SHP77 (cell line): ENCODE measurements around the gene TRIM72.
"Not testable (repeated sequence)": the region's sequence is repeated elsewhere in the genome, so short reads cannot be mapped to it uniquely, and the experiment has no call there.

Experiments
- DNase-seq, 2 experiments: peaks; one replicate each; lab custom pipeline; 2025; lab: John Stamatoyannopoulos, UW

The TRIM72 gene

DNA sequence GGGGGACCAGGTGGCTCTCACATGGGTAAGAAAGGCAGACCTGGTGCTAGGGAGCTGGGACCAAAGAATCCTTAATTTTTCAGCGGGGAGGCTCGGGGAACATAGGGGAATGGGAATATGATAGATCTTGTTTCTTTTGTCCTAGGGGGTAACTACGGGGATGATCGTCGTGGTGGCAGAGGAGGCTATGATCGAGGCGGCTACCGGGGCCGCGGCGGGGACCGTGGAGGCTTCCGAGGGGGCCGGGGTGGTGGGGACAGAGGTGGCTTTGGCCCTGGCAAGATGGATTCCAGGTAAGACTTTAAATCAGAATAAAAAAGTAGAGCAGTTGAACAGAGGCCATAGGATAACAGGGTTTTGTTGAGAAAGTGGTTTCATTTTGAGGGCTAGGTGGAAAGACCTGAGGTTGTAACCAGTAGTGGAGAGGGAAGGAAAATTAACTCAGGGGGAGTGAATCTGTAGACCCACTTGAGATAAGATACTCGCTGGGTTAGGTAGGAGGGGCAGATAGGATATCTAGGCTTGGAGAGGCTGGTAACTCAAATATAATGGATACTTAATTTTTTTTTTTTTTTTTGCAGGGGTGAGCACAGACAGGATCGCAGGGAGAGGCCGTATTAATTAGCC lies 23.0 kb upstream of the TRIM72 start:
- DNase-seq: no peak

DNA sequence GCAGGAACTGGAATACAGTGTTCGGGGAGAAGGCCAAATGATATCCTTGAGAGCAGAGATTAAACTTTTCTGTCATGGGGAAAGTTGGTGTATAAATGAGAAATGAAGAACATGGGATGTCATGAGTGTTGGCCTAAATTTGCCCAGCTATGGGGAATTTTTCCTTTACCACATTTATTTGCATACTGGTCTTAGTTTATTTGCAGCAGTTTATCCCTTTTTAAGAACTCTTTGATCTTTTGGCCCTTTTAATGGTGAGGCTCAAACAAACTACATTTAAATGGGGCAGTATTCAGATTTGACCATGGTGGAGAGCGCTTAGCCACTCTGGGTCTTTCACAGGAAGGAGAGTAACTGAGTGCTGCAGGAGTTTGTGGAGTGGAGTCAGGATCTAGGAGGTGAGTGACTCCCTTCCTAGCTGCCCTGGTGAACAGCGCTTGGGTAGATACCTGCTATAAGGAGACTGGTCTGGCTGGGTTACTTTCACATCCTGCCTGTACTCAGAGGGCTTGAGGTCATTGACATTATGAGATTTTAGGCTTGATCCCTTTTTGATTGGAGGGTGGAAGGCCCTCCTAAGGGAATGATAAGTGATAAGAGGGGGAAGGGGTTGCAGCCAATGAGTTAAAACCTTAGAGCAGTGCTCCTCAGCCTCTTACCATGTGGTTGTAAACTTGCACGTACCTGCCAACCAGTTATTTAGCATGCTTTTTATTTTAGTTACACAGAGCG lies 22.1 kb upstream of the TRIM72 start:
- no peak for DNase-seq

DNA sequence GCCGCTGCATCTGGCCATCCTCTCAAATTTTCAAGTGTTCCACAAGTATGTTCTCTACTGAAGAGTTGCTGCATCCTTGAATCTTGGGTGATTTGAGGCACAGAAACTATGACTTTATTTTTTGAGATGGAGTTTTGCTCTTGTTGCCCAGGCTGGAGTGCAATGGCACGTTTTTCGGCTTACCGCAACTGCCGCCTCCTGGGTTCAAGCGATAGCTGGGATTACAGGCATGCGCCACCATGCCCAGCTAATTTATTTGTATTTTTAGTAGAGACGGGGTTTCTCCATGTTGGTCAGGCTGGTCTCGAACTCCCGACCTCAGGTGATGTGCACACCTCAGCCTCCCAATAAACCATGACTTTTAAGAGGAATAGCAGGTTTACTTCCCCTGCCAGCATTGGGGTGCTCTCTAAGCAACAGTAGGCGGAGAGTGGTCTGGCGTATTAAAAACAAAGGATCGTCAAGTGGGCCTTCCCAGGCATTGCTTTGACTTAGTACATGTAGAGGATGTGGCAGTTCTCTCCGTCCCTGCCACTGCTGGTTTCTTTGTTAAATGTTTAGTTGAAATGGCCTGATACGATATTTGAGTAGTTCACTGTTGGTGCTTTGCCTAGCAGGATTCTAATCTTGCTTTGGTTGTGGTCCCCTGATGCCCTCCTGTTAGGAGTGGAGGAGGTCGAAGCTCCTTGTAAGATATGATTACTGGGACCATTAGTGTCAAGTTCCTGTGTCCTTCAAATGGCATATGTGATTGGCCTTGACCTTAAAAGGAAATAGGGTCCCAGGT lies 20.9 kb upstream of the TRIM72 start:
- no peak for DNase-seq

DNA sequence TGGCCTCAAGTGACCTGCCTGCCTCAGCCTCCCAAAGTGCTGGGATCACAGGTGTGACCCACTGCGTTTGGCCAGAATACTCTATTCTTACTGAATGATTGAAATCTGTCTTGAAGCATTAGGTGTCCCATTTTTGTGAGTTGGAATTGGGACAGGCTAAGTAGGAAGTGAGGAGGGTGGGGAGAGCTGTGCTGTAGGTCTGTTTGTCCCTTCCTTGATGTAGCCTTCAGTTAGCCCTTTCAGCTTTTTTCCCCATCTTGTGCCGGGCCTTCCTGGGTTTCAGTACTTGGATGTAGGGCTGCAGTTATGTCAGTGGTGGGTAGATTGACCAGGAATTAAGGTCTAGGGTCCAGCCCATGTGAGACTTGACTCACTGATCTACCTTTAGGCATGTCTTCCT lies 20.0 kb upstream of the TRIM72 start:
- DNase-seq: no peak

DNA sequence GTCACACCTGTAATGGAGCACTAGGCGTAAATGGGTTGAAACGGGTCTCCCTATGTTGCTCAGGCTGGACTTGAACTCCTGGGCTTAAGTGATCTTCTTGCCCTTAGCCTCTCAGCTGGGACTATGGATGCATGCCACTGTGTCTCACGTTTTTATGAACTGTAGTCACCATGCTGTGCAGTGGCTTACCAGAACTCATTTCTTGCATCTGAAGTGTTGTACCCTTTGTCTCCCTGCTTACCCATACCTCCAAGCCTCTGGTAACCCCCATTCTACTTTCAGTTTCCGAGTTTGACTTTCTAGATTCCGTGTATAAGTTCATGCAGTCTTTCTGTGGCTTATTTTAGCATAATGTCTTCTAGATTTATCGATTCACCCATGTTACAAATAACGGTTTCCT lies 19.0 kb upstream of the TRIM72 start:
- no peak for DNase-seq

DNA sequence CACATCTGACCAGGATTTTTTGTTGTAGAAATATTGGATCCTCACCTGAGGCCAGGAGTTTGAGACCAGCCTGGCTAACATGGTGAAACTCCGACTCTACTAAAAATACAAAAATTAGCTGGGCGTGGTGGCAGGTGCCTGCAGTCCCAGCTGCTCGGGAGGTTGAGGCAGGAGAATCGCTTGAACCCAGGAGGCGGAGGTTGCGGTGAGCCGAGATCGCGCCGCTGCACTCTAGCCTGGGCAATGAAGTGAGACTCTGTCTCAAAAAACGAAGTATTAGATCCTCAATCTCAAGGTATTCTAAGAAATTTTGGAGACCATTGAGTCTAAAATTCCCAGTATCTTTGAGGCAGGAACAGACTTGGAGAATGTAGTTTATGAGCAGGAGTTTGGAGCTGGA lies 18.1 kb upstream of the TRIM72 start:
- not testable (repeated sequence) for DNase-seq

DNA sequence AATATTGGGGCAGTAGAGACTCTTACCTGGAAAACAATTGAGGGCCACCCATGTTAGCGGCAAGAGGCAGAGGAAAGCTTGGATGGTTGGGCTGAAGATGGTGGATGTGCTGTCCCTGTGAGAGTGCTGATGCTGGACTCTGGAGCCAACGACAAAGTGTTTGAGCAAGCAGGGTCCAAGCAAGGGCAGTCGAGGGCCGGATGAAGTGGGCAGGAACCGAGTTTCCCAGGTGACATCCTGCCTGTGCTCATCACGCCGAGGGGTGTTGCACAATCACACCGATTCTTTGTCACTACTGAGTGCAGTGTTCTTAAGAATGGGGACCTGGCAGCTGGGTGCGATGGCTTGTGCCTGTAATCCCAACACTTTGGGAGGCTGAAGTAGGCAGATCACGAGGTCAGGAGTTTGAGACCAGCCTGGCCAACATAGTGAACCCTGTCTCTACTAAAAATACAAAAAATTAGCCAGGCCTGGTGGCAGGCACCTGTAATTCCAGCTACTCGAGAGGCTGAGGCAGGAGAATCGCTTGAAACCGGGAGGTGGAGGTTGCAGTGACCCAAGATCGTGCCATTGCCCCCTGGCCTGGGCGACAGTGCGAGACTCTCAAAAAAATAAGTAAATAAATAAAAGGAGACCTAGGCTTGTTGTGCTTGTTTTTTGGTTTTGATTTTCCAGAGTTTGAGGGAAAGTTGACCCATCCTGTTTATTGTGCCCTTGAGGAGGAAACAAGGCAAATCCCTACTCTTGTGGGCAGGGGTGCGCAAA lies 17.4 kb upstream of the TRIM72 start:
- no peak for DNase-seq

DNA sequence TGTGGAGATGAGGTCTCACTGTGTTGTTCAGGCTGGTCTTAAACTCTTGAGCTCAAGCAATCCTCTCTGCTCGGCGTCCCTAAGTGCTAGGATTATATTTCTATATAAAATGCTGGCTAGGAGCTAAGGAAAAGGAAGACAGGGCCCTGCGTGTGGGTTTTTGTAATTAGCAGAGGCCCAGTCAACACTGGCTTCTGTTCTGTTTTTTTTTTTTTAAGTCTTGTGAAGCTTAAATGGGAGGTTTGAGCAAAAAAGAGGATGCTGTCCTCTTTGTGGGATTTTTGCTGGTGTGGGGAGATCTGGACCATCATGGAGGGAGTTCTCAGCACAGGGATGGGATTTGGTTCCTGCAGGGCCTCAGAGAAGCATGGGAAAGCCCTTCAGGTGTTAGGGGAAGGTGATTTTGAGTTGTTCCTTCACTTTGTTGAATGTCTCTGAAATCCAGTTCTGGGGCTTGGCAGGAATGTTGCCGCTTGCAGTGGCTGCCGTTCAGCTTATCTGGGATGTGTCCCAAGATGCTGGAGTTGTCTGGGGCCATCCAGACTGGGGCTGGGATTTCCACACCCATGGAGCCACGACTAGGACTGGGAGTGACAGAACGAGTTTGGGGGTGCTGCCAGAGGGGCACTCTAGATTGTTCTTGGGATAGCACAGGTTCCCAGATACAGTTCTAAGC lies 15.6 kb upstream of the TRIM72 start:
- DNase-seq: no peak

DNA sequence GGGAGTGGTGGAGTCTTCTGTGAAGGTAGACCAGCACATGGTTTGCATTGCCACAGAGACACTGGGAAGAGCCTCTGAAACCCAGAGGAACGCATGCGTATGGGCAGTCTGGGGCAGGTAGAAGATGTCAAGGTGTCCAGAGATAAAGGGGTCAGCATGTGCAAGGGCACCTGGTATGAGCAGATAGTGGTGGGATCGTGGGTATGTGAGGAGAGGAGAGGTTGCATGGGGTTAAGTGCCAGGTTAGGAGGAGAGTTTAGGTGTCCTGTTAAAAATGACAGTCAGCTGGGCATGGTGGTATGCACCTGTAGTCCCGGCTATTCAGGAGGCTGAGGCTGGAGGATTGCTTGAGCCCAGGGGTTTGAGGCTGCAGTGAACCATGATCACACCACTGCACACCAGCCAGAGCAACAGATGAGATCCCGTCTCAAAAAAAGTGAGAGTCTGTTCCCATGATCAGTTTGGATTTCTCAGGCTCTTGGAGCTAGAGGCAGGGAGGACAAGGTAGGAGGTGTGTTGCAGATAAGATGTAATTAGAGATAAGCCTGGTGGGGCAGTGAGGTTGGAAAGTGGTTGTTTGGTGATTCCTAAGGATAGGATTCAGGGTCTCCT lies 14.4 kb upstream of the TRIM72 start:
- no peak for DNase-seq

DNA sequence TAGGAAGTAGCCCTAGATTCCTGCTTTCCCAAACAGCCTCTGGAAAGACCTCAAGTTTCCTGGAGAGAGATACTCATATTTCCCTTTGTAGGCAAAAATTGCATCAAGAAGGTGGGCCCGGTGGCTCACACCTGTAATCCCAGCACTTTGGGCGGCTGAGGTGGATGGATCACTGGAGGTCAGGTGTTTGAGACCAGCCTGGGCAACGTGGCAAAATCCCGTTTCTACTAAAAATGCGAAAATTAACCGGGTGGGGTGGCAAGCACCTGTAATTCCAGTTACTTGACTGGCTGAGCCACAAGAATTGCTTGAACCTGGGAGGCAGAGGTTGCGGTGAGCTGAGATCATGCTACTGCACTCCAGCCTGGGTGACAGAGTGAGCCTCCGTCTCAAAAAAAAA lies 13.8 kb upstream of the TRIM72 start:
- not testable (repeated sequence) for DNase-seq

DNA sequence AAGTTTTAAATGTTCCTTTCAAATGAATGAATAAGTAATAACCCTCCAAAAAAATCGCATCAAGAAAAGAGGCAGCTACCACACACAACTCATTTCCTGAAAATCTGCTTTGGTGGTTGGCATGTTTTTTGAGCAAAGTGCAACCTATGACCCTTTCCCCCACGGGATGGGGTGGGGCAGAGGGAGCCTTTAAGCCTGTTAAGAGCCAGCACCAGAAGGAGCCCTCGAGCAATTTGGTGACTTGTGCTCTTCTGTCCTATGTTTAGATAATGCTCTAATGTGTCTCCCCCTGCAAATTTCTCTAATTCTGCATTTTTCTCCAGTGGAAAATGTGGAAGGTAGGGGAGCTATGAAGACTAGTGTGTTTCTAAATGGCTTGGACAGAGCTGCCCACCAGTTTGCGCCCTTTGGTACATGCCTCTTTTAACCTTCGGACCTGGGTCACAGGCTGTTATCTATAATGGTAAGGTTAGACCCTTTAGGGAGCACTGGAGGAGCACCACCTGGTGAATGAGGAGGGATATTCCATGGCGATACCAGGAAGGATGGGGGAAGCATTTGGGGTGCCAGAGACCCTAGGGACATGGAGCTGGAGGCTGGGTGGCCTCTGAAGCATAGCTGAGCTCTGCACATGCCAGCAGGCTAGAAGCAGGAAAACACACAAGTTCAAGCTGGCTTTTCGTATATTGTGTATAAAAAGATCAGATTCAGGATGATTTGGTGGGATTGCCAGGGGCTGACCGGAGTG lies 12.9 kb upstream of the TRIM72 start:
- DNase-seq: no peak

DNA sequence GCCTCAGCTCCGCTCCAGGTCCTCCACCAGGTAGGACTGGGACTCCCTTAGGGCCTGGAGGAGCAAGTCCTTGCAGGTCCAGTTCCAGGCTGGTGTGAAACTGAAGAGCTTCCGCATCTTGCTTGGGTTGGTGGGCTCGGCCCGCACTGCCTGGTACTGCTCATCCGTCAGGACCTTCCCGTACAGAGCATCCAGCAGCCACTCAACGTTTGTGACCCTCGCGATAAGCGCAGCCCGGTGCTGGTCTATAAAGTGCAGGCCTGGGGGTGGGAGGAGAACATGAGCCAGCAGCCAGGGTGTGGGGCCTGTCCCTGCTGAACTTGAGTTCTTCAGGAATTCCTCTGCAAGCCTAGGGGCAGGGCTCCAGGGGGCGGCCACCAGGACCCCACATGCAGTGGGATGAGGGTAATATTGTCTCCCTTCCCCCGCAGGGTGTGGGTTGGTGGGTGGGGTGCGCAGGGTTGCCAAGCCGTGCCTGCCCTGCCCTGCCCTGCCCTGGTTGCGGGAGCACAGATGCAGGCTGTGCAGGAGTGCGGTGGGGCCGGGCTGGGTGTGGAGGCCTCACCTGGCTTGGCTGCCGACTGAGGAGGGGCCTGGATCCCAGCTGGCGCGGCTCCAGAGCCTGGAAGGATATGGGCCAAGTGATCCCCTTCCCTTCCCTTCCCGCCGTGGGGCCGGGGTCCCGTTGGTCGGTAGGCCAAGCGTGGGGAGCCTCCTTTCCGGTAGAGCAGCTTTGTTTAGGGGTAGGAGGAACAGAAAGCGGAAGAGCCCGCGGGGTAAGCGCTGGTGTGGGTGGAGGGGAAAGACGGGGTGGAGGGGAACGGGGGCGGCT lies 12.1 kb upstream of the TRIM72 start:
- DNase-seq: no peak

DNA sequence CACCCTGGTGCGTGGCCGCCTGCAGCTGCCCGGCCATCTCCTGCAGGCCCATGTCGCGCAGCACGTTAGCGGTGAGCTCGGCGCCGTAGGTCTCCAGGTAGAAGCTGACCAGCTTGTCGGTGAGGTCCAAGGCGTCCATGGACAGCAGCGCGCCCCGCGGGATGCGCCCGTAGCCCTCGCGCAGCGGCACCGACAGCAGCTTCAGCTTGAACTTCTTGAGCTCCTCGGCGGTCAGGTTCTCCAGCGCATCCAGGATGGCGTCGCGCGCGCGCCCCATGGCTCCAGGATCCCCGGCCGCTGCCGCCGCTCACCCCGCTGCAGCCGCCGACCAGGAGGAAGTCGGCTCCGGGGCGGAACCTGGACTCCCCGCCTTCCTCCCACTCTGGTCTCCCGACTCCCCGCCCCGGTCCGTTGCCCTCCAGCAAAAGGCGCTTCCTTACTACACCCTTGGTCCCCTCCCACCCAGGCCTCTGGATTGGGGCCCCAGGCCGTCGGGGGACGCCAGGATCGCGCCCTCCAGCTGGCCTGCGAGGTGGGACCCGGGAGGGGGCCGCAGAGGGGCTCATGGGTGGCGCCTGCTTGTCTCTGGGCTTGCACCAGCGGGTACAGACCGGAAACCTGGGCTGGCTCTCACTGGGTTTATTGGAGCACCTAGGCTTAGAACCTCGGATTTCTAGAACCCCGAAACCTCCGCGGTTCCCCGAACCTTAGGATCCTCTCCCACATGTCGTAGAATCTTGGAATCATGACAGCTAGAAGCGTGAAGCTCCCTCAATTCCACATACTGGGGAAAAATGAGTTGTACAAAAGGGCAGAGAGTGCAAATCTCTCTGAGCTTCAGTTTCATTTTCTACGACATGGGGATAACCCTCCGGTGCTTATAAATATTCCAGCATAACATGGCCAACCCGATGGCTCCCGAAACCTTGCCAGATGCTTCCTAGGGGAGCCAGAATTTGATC lies 11.2 kb upstream of the TRIM72 start, which contains the start of gene PYCARD:
Gene PYCARD, minus strand, starts transcription at position 347 of the 962 bp plus-strand sequence. Its CDS starts 70 bp downstream, at position 277.
- DNase-seq: no peak

DNA sequence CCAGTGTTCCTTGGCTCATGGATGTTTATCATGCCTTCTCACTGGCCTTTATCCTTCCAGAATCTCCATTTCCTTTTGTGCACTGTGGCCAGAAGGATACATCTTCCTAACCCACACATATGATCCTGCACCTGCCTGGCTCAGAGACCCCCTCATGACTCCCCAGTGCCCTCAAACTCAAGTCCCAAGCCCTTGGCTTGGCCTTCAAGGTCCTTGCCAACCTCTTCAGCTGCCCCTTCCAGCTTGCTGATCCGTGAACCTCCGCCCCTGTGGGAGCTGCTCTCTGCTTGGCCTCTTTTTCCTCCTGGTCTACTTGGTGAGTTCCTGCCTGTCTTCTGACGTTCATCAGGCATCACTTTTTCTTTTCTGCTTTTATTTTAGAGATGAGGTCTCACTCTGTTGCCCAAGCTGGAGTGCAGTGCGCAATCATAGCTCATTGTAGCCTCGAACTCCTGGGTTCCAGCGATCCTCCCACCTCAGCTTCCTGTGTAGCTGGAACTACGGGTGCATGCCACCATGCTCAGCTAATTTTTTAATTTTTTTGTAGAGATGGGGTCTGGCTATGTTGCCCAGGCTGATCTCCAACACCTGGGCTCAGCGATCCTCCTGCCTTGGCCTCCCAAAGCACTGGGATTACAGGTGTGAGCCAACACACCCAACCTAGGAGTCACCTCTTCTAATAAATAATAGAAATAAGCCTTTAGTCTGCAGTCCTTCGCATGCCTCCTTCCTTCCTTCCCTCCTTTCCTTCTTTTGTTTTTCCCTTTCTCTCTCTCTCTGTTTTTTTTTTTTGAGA lies 8.8 kb upstream of the TRIM72 start:
- no peak for DNase-seq

DNA sequence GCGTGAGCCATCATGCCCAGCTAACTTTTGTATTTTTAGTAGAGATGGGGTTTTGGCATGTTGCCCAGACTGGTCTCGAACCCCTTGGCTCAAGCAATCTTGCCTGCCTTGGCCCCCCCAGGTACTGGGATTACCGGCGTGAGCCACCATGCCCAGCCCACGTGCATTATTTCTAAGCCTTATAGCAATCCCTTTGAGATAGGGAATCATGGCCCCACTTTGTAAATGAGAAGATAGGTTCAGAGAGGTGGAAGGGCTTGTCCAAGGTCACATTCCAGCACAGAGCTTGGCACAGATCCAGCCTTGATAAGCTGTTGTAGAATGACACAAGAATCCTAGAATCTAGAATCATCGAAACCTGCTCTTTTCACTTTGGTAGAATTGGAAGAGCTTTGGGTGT lies 7.1 kb upstream of the TRIM72 start:
- no peak for DNase-seq

DNA sequence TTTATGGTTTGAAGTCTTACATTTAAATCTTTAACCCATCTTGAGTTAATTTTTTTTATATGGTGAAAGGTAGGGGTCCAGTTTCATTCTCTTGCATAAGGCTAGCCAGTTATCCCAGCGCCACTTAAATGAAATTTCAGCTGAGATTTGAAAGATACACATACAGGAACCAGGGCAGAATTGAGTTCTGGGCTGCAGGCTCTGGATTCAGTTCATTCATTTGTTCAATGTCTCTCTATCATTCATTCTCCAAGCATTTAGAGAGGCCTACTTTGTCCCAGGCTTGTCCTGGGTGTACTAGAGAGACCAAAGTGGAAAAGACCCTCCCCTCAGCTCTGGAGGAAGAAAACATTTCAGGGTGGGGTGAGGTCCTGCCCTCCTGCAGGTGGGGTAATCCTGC lies 577 bp upstream of the TRIM72 start:
- no peak for DNase-seq

DNA sequence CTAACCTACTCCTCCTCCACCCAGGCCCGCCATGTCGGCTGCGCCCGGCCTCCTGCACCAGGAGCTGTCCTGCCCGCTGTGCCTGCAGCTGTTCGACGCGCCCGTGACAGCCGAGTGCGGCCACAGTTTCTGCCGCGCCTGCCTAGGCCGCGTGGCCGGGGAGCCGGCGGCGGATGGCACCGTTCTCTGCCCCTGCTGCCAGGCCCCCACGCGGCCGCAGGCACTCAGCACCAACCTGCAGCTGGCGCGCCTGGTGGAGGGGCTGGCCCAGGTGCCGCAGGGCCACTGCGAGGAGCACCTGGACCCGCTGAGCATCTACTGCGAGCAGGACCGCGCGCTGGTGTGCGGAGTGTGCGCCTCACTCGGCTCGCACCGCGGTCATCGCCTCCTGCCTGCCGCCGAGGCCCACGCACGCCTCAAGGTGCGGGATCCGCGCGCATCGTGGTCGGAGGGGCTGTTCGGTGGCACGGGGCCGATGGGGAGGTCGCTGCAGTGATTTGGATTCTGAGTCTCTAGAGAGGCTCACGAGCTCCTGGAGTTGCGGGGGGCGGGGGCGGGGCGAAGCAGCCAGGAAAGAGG lies 878 bp downstream of the TRIM72 start:
- DNase-seq: no peak
